ENCODE measurements around the gene SREBF1. TPM values are rescaled to one million over a fixed set of nuclear protein-coding genes. Genes with fewer than 3 reads are reported as not detected.
A peak's percentile ranks its signal among the peaks of the same experiment; 100 is the strongest.

SREBF1 gene
- total RNA-seq: 23.0 TPM

DNA sequence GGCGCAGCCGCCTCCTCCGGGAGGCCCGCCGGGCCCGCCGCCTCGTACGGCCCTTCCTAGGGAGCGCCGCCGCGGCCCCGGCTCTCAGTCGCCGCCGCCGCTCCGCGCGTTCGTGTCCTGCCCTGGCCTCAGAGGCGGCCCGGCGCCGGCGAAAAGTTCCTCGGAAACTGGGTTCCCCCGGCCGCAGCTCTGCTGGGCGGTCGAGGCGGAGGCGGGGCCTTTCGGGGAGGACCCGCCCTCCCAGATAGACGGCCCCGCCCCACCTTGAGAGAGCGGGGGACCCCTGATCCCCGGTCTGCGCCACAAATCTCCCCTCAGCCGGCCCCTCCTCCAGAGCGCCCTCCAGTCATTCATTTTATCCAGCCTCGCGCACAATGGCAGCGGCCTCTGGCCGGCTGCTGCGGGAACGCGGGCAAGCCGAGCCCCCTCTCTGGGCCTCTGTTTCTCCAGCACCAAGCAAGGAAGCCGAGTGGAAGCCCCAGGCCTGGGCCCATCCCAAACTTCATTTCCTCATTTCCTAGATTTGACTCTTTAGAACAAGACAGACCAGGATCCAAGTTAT lies at the start of gene SREBF1:
Gene SREBF1 (minus strand): TSS at position 169 of the 562 bp plus-strand sequence. CDS start 169 bp downstream, outside the sequence.
- Histone ChIP-seq H3K9ac (ENCODE audit: low read depth in 1 of 3, low read length in 3 of 3) (peak within 1 kb of the TSS; percentile 98 to 100 (median 100)), H3K4me1 (ENCODE audit: control insufficient read depth in 3 of 3, insufficient read depth in 3 of 3, low read length in 3 of 3) (peaks cover 68 to 76% (median 69%) of the 10 kb centered on the region in 3 donors), H3K4me3 (ENCODE audit: low read length in 3 of 3) (peak within 1 kb of the TSS; percentile 82 to 93 (median 91)), H3K9me3 (ENCODE audit: control insufficient read depth in 3 of 3, low read length in 3 of 3) (no peaks in the 10 kb centered on the region), H3K36me3 (ENCODE audit: control insufficient read depth in 3 of 3, insufficient read depth in 3 of 3, low read length in 3 of 3) (peaks cover 0 to 5% (median 0%) of the 10 kb centered on the region in 3 donors), H3K27ac (ENCODE audit: low read depth, low read length) (peak within 1 kb of the TSS; percentile 100), H3K27me3 (ENCODE audit: control insufficient read depth in 3 of 3, insufficient read depth in 3 of 3, low read length in 3 of 3) (no peaks in the 10 kb centered on the region)

DNA sequence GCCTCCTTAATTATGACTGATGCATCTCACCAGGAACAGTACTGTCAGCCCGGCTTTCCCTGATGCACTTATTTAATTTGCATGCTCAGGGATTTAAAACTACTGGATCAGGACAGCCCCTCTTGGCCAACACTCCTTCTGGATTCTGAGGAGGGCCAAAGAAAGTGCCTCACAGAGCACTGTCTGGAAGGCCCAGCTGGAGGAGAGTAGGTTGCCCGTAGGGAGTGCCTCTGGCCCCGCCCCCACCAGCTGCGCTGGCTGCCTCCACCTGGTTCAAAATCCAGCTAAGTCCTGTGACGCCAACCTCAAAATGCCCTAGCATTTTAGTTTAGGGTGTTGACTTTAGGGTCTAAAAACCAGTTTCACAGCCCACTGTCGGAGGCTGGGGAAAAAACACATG lies 49.4 kb upstream of the SREBF1 start:
- no peaks in the 10 kb centered on the region for H3K9me3 ChIP-seq (ENCODE audit: control insufficient read depth in 3 of 3, low read length in 3 of 3)
- H3K9ac ChIP-seq (ENCODE audit: low read depth in 1 of 3, low read length in 3 of 3): no peak overlapping the region
- H3K27me3 ChIP-seq (ENCODE audit: control insufficient read depth in 3 of 3, insufficient read depth in 3 of 3, low read length in 3 of 3): no peaks in the 10 kb centered on the region
- no peak overlapping the region for H3K27ac ChIP-seq (ENCODE audit: low read depth, low read length)
- no peak overlapping the region for H3K4me3 ChIP-seq (ENCODE audit: low read length in 3 of 3)
- H3K4me1 ChIP-seq (ENCODE audit: control insufficient read depth in 3 of 3, insufficient read depth in 3 of 3, low read length in 3 of 3): peaks cover 36 to 61% (median 39%) of the 10 kb centered on the region in 3 donors
- H3K36me3 ChIP-seq (ENCODE audit: control insufficient read depth in 3 of 3, insufficient read depth in 3 of 3, low read length in 3 of 3): peaks cover 21 to 33% (median 21%) of the 10 kb centered on the region in 3 donors

DNA sequence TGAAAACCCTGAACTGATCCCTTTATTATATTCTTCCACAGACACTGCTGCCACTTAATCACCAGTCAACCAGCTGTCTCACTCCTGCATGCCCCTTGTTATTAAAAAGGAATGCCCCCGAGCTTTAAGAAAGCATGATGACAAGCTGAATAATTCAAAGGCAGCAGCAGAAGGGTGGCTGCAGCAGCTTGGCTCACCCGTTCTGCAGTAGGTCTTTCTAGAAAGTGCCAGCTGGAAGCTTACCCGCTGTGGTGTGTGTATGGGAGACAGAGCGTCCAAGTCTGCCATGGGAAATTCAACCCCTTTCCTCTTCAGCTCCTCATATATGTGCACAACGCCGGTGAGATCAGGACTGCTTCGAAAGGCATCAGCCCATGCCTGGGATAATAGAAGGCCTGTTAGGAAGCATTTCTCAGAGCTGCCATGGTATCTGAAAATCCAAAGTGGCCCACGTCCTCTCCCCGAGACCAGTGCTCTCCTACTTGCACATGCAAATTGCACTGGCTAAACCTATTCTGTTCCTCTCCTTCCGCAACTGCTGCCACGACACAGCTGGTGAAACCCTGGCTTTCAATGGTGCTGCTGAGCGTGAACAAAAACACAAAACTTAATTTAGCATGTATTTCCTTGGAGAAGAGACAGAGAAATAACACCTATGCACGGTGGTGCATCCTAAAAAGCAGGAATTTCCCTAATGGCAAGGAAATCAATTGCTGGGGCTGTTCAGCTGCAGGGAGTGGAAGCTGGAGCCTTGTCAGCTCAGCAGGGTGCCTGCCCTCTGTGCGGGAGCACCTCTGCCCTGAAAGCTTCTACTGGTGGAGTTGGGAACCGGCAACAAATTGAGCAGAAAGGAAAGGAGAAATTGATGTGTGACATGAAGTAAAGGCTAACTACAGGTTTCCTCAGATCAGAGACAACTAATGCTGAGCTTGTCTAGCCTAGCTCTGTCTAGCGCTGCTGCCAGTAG lies 47.9 kb upstream of the SREBF1 start:
- peaks cover 41 to 73% (median 42%) of the 10 kb centered on the region in 3 donors for H3K4me1 ChIP-seq (ENCODE audit: control insufficient read depth in 3 of 3, insufficient read depth in 3 of 3, low read length in 3 of 3)
- peak overlapping the region in 2 of 3 donors; percentile 3 to 19 for H3K9ac ChIP-seq (ENCODE audit: low read depth in 1 of 3, low read length in 3 of 3)
- peak overlapping the region in 1 of 3 donors; percentile 38 for H3K4me3 ChIP-seq (ENCODE audit: low read length in 3 of 3)
- H3K36me3 ChIP-seq (ENCODE audit: control insufficient read depth in 3 of 3, insufficient read depth in 3 of 3, low read length in 3 of 3): peaks cover 27 to 37% (median 31%) of the 10 kb centered on the region in 3 donors
- H3K27ac ChIP-seq (ENCODE audit: low read depth, low read length): no peak overlapping the region
- H3K9me3 ChIP-seq (ENCODE audit: control insufficient read depth in 3 of 3, low read length in 3 of 3): no peaks in the 10 kb centered on the region
- H3K27me3 ChIP-seq (ENCODE audit: control insufficient read depth in 3 of 3, insufficient read depth in 3 of 3, low read length in 3 of 3): no peaks in the 10 kb centered on the region

DNA sequence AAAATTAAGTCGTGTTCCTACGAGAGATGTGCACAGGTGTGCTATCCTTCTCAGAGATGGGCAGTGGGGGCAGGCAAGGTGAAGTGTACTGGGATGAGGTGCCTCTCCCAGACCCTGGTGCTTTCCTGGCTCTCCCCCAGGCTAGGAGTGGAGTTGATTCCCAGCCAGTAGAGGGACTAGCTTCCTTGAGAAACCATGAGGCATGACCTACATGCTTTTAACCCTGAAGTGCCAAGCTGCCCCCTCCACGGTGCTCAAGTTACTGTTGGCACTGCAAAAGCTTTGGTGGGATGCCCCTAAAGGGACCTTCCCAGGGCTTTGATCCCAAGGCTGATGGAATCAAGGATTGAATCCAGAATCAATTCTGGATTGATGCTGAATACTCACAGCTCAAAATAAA lies 47.0 kb upstream of the SREBF1 start:
- H3K36me3 ChIP-seq (ENCODE audit: control insufficient read depth in 3 of 3, insufficient read depth in 3 of 3, low read length in 3 of 3): peaks cover 30 to 39% (median 38%) of the 10 kb centered on the region in 3 donors
- H3K4me1 ChIP-seq (ENCODE audit: control insufficient read depth in 3 of 3, insufficient read depth in 3 of 3, low read length in 3 of 3): peaks cover 49 to 81% (median 50%) of the 10 kb centered on the region in 3 donors
- H3K27ac ChIP-seq (ENCODE audit: low read depth, low read length): no peak overlapping the region

DNA sequence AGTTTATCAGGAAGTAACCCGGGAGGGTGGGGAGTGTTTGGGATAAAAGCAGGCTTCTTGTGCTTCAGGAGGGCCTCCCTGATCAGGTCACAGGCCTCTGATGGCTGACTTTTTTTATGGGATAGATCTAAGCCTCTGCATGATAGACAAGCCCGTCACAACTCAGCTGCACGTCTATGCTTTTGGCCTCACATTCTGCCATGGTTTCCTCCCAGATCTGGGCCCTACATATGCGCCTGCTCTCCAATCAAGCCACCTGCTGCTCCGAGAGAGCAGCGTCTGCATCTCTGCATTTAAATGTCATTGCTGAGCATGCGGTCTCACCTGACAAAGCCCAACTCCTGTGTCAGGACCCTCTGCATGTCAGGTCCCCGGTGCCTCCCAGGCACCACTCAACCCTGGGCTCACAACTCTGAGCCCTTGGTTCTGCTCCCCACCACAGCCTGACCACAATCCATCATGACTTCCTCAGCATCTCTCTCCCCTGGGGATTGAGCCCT lies 45.3 kb upstream of the SREBF1 start:
- no peaks in the 10 kb centered on the region for H3K27me3 ChIP-seq (ENCODE audit: control insufficient read depth in 3 of 3, insufficient read depth in 3 of 3, low read length in 3 of 3)
- no peak overlapping the region for H3K4me3 ChIP-seq (ENCODE audit: low read length in 3 of 3)
- H3K4me1 ChIP-seq (ENCODE audit: control insufficient read depth in 3 of 3, insufficient read depth in 3 of 3, low read length in 3 of 3): peaks cover 59 to 86% (median 59%) of the 10 kb centered on the region in 3 donors
- no peak overlapping the region for H3K9ac ChIP-seq (ENCODE audit: low read depth in 1 of 3, low read length in 3 of 3)
- H3K36me3 ChIP-seq (ENCODE audit: control insufficient read depth in 3 of 3, insufficient read depth in 3 of 3, low read length in 3 of 3): peaks cover 30 to 42% (median 39%) of the 10 kb centered on the region in 3 donors
- no peak overlapping the region for H3K27ac ChIP-seq (ENCODE audit: low read depth, low read length)
- no peaks in the 10 kb centered on the region for H3K9me3 ChIP-seq (ENCODE audit: control insufficient read depth in 3 of 3, low read length in 3 of 3)

More for the DNA sequence above, 47.0 kb upstream of the SREBF1 start:
- Histone ChIP-seq H3K4me3 (ENCODE audit: low read length in 3 of 3) (no peak overlapping the region), H3K27me3 (ENCODE audit: control insufficient read depth in 3 of 3, insufficient read depth in 3 of 3, low read length in 3 of 3) (no peaks in the 10 kb centered on the region), H3K9ac (ENCODE audit: low read depth in 1 of 3, low read length in 3 of 3) (peak overlapping the region in 1 of 3 donors; percentile 36), H3K9me3 (ENCODE audit: control insufficient read depth in 3 of 3, low read length in 3 of 3) (no peaks in the 10 kb centered on the region)

DNA sequence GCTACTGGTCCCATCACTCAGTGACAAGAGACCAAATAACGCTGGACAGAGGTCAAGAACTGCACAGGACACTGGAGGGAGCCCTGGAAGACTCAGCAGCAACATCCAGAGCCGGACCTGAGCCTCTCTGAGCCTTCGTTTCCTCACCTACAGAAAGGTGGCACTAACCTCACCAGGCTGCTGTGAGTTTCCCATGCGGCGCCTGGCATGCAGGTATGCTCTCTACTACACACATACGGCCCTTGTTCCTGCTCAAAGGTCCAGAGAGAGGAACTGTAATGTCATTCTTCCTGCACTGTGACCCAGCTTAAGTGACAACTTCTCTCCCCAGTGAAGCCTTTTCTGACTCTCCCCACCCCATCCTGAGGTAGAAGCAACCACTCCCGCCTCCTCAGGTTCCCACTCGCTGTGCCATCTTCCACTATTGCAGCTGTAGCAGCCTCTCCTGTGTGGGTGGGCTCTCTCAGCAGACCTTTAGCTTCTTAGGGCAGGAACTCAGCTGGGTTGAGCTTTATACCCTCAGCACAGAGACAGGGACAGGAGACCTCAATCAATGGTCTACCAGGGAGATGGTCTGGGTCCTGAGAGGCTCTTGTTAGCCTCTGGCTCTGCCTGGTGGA lies 43.9 kb upstream of the SREBF1 start:
- H3K36me3 ChIP-seq (ENCODE audit: control insufficient read depth in 3 of 3, insufficient read depth in 3 of 3, low read length in 3 of 3): peaks cover 35 to 42% (median 42%) of the 10 kb centered on the region in 3 donors
- H3K9ac ChIP-seq (ENCODE audit: low read depth in 1 of 3, low read length in 3 of 3): no peak overlapping the region
- no peak overlapping the region for H3K4me3 ChIP-seq (ENCODE audit: low read length in 3 of 3)
- H3K27ac ChIP-seq (ENCODE audit: low read depth, low read length): no peak overlapping the region
- no peaks in the 10 kb centered on the region for H3K27me3 ChIP-seq (ENCODE audit: control insufficient read depth in 3 of 3, insufficient read depth in 3 of 3, low read length in 3 of 3)
- no peaks in the 10 kb centered on the region for H3K9me3 ChIP-seq (ENCODE audit: control insufficient read depth in 3 of 3, low read length in 3 of 3)
- H3K4me1 ChIP-seq (ENCODE audit: control insufficient read depth in 3 of 3, insufficient read depth in 3 of 3, low read length in 3 of 3): peaks cover 59 to 86% (median 60%) of the 10 kb centered on the region in 3 donors

DNA sequence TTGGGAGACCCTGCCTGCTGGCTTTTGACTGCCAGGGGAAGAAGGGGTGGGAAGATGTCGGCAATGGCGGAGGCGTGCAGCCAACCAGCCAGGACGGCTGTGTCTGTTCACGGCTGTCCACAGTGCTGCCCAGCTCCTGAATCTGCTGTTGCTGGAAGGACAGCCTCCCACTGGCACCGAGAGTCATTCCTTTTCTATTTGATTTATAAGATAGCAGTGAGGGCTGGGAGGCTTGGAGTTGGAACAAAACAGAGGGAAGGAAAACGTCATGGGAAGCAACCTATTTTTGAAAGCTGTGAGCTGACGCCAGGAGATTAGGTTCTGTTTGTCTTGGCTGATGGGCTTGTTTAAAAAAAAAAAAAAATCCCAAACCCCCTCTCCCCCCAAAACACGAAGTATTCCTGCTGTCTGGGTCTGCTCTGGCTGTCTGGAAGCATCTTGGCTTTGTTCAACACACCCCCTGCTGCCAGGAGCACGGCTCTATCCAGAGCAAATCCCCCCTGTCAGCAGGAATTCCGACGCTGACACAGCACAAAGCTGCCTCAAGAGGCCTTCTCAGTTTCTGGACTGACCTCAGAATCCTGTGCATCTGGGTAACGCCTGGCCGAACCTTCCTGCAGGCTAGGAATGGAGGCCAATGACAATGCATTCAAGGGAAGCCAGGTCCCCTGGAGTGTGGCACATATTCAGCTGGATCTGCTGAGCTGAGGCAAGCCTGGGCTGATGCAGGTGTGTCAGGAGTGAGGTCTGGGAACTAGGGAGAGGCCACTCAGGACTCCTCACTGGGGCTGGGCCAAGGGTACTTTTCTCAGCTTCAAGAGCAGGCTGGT lies 41.0 kb upstream of the SREBF1 start:
- Histone ChIP-seq H3K9me3 (ENCODE audit: control insufficient read depth in 3 of 3, low read length in 3 of 3) (no peaks in the 10 kb centered on the region), H3K4me3 (ENCODE audit: low read length in 3 of 3) (peak overlapping the region; percentile 18 to 65 (median 63)), H3K4me1 (ENCODE audit: control insufficient read depth in 3 of 3, insufficient read depth in 3 of 3, low read length in 3 of 3) (peaks cover 51 to 80% (median 54%) of the 10 kb centered on the region in 3 donors), H3K36me3 (ENCODE audit: control insufficient read depth in 3 of 3, insufficient read depth in 3 of 3, low read length in 3 of 3) (peaks cover 30 to 38% (median 31%) of the 10 kb centered on the region in 3 donors), H3K9ac (ENCODE audit: low read depth in 1 of 3, low read length in 3 of 3) (peak overlapping the region; percentile 73 to 81 (median 78)), H3K27me3 (ENCODE audit: control insufficient read depth in 3 of 3, insufficient read depth in 3 of 3, low read length in 3 of 3) (no peaks in the 10 kb centered on the region), H3K27ac (ENCODE audit: low read depth, low read length) (peak overlapping the region; percentile 95)

DNA sequence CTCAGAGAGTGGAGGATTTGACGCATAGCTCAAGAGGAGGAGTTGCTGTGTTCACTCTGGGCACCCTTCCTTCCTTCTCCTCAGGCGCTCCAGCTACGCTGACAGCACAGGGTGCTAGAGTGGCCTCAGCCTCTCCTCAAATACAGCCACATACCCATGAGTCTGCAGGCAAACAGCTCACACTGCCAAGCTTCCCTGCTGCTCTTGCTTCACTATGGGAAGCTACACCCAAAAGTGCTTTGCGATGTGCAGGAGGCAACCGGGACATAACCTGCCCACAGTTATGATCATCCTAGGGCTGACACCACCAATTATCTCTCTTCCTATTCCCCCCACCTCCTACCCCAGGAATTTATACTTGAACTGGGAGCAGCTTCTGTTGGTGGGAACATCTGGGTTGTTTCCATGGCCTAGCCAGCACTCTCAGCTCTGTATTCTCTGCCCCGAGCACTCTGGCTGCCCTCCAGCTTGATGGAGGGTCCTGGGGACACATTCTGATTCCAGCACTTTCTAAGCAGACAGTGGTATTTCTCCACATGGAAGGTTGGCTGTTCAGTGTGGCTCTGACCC lies 40.3 kb upstream of the SREBF1 start:
- Histone ChIP-seq H3K4me1 (ENCODE audit: control insufficient read depth in 3 of 3, insufficient read depth in 3 of 3, low read length in 3 of 3) (peaks cover 57 to 79% (median 58%) of the 10 kb centered on the region in 3 donors), H3K9ac (ENCODE audit: low read depth in 1 of 3, low read length in 3 of 3) (peak overlapping the region; percentile 73 to 81 (median 78)), H3K27ac (ENCODE audit: low read depth, low read length) (peak overlapping the region; percentile 95), H3K4me3 (ENCODE audit: low read length in 3 of 3) (peak overlapping the region; percentile 10 to 65 (median 63)), H3K9me3 (ENCODE audit: control insufficient read depth in 3 of 3, low read length in 3 of 3) (no peaks in the 10 kb centered on the region), H3K27me3 (ENCODE audit: control insufficient read depth in 3 of 3, insufficient read depth in 3 of 3, low read length in 3 of 3) (no peaks in the 10 kb centered on the region), H3K36me3 (ENCODE audit: control insufficient read depth in 3 of 3, insufficient read depth in 3 of 3, low read length in 3 of 3) (peaks cover 23 to 31% (median 24%) of the 10 kb centered on the region in 3 donors)
